IPS-20b (cell line): ENCODE data around the gene RBM24.
"Not testable (repeated sequence)": the region's sequence is repeated elsewhere in the genome, so short reads cannot be mapped to it uniquely, and the experiment has no call there.

Experiments
- H3K27ac ChIP-seq: one replicate; pipeline ENCODE4 v1.5.1; 2013; ENCODE audit warnings: low read length
- H3K27me3 ChIP-seq: 2 replicates; pipeline ENCODE4 v1.6.1; 2013; ENCODE audit warnings: mild to moderate bottlenecking, low read length, inconsistent platforms; ENCODE audit not compliant: insufficient read depth
- H3K36me3 ChIP-seq: 2 replicates; pipeline ENCODE4 v1.6.1; 2013; ENCODE audit warnings: low read depth, mild to moderate bottlenecking, inconsistent platforms, low read length, moderate library complexity; ENCODE audit not compliant: insufficient read depth
- H3K4me1 ChIP-seq: 2 replicates; pipeline ENCODE4 v1.6.1; 2013; ENCODE audit warnings: mild to moderate bottlenecking, control low read depth, inconsistent platforms, low read length, moderate library complexity; ENCODE audit not compliant: insufficient read depth
- H3K4me3 ChIP-seq: 2 replicates; pipeline ENCODE4 v1.5.1; 2013; ENCODE audit warnings: mild to moderate bottlenecking, low read length, inconsistent platforms
- H3K9ac ChIP-seq: 2 replicates; pipeline ENCODE4 v1.6.1; 2013; ENCODE audit warnings: low read depth, mild to moderate bottlenecking, inconsistent platforms, low read length, moderate library complexity
- H3K9me3 ChIP-seq: 2 replicates; pipeline ENCODE4 v1.6.1; 2013; ENCODE audit warnings: mild to moderate bottlenecking, low read depth, low read length, inconsistent platforms; ENCODE audit not compliant: insufficient read depth

The RBM24 gene

DNA sequence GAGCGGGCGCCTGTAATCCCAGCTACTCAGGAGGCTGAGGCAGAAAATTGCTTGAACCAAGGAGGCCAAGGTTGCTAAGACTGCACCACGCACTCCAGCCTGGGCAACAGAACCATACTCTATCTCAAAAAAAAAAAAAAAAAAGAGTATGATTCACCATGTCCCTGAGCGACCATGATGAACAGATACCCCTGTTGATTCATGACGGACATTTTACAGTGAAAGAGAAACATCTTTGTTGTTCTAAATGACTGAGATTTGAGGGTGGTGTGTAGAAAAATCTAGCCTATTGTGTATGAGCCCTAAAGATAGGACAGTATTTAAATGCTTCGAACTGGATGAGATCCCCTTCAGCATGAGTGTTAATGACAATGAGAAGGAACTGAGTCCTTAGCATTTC lies 32.8 kb downstream of the RBM24 start:
- Histone ChIP-seq H3K4me1 (no peaks in the 10 kb centered on the region), H3K9me3 (no peaks in the 10 kb centered on the region), H3K27ac (no peak overlapping the region), H3K27me3 (no peaks in the 10 kb centered on the region), H3K9ac (no peak overlapping the region), H3K36me3 (no peaks in the 10 kb centered on the region), H3K4me3 (no peak overlapping the region)

DNA sequence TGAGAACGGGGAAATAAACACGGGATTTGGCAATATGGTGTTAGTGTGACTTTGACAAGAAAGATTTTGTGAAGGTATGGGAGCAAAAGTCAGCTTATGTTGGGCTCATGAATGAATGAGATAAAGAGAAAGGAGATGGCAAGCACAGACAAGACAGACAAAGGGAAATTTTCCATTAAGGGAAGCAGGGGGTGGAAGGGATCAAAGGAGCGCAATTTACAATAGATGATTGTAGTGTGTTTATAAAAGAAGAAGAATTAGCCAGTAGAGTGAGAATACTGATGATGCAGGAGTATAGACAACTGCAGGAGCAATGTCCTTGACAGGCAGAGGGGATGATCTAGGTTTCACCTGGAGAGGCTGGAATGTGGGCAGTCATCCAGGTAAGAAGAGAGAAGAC lies 34.1 kb downstream of the RBM24 start:
- no peak overlapping the region for H3K27ac ChIP-seq
- H3K4me3 ChIP-seq = no peak overlapping the region
- H3K27me3 ChIP-seq = no peaks in the 10 kb centered on the region
- H3K36me3 ChIP-seq = no peaks in the 10 kb centered on the region
- H3K9ac ChIP-seq = no peak overlapping the region
- no peaks in the 10 kb centered on the region for H3K9me3 ChIP-seq
- H3K4me1 ChIP-seq = no peaks in the 10 kb centered on the region

DNA sequence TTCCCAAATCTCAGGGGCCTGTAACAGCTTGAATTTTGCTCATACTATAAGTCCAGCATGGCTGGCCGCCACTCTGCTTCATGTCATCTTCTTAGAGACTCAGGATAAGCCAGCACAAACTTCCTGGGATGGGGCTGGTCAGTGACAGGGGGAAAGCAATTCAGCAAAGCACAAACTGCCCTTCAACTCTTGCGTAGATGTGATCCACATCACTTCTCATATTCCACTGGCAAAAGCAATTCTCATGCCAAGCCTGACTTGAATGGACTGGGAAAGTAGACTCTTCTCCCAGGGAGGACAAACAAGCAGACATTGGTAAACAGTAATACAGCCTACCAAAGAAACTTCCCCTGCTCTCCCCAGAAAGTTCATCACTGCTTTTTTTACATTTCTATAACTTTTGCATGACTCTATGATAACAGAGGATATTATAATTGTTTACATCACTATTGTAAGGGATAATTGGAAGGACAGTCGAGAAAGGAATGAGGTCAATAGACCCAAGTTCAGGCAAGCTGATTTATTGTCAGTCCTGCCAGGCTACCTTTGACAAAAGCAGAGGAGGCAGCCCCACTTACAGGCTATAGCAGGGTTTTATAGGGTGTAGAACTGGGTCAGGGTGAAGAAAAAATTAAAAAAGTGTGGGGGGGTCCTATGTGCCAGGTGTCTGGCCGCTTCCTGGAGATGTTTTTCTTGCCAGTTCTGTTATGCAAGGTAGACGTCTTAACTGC lies 37.4 kb downstream of the RBM24 start:
- H3K36me3 ChIP-seq = no peaks in the 10 kb centered on the region
- no peak overlapping the region for H3K4me3 ChIP-seq
- H3K4me1 ChIP-seq = no peaks in the 10 kb centered on the region
- no peaks in the 10 kb centered on the region for H3K9me3 ChIP-seq
- H3K27ac ChIP-seq = no peak overlapping the region
- no peak overlapping the region for H3K9ac ChIP-seq
- no peaks in the 10 kb centered on the region for H3K27me3 ChIP-seq

DNA sequence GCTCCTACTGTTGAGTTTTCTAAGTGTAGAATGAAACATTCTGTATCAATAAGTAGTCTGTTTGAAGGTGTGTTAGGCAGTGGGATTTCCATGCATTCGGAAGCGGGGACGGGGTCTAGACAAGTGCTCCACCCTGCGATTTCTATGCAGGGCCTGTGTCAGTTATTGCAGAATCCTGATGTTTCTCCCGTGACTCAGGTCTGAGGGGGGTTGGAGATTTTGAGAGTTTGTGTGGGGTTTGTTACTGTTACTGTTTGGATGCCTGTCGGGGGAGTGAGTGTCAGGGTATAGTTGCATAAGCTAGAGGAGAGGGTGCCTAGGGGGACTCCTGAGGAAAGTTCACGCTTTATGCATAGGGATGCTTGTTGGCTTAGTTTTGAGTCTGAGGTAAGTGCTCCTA lies 39.1 kb downstream of the RBM24 start:
- H3K4me3 ChIP-seq, H3K4me1 ChIP-seq, H3K27me3 ChIP-seq, H3K9ac ChIP-seq, H3K27ac ChIP-seq, H3K9me3 ChIP-seq, H3K36me3 ChIP-seq: not testable (repeated sequence)

DNA sequence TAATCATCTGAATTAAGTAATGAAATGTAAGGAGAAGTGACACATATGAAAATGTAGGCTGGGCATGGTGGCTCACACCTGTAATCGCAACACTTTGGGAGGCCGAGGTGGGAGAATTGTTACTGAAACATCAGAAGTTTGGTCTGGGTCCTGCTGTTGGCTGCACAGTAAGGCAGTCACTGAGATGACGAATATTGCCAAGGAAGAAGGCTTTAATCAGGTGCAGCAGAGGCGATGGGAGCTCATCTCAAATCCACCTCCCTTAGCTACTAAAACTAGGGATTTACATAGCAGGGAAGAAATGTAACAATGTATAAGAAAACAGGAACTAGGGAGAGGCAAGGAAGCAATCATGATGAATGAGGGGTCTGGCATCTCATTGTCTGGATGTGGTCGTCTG lies 50.1 kb downstream of the RBM24 start:
- no peaks in the 10 kb centered on the region for H3K27me3 ChIP-seq
- H3K4me3 ChIP-seq = no peak overlapping the region
- H3K27ac ChIP-seq = no peak overlapping the region
- no peaks in the 10 kb centered on the region for H3K36me3 ChIP-seq
- no peaks in the 10 kb centered on the region for H3K4me1 ChIP-seq
- peaks cover 5% of the 10 kb centered on the region for H3K9me3 ChIP-seq
- no peak overlapping the region for H3K9ac ChIP-seq

DNA sequence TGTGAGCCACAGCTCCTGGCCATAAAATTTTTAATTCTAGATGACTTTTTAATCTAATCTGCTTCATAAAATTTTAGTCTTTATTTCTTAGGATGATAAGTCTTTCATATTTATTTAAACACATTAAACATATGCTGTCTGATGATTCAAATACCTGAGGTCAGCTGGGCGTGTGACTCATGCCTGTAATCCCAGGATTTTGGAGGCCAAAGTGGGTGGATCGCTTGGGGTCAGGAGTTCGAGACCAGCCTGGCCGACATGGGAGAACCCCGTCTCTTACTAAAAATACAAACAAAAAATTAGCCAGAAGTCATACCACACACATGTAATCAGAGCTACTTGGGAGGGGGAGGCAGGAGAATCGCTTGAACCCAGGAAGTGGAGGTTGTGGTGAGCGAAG lies 53.1 kb downstream of the RBM24 start:
- H3K4me1 ChIP-seq = no peaks in the 10 kb centered on the region
- H3K27me3 ChIP-seq = no peaks in the 10 kb centered on the region
- no peak overlapping the region for H3K9ac ChIP-seq
- H3K27ac ChIP-seq = no peak overlapping the region
- peaks cover 5% of the 10 kb centered on the region for H3K9me3 ChIP-seq
- H3K36me3 ChIP-seq = no peaks in the 10 kb centered on the region
- no peak overlapping the region for H3K4me3 ChIP-seq

DNA sequence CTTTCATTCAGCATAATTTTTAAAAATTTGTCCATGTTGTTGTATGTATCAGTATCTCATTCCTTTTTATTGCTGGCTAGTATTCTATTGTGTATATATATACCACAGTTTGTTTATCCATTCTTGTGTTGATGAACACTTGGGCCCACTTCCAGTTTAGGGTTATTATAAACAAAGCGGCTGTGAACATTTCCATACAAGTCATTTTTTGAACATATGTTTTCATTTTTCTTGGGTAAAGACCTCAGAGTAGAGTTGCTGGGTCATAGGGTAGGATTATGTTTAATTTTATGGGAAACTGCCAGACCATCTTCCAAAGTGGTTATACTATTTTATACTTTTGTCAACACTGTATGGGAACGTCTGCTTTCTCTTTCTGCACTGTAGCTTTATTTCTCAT lies 55.3 kb downstream of the RBM24 start:
- peaks cover 2% of the 10 kb centered on the region for H3K9me3 ChIP-seq
- no peaks in the 10 kb centered on the region for H3K4me1 ChIP-seq
- no peak overlapping the region for H3K4me3 ChIP-seq
- H3K36me3 ChIP-seq = no peaks in the 10 kb centered on the region
- H3K27me3 ChIP-seq = no peaks in the 10 kb centered on the region
- H3K27ac ChIP-seq = no peak overlapping the region
- H3K9ac ChIP-seq = no peak overlapping the region

DNA sequence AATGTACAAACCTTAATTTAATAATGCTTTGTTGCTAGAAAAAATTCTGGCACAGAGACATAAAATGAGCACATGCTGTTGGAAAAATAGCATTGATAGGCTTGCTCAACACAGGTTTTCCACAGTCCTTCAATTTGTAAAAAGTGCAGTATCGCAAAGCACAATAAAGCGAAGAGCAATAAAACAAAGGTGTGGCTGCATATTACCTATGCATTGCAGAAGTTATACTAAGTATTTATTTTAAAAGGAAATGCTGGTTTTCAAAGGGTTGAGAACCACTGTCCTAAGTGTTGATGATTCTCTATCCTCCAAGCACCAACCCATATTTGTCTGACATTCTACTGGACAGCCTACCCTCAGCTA lies 58.1 kb downstream of the RBM24 start:
- H3K9me3 ChIP-seq = peaks cover 5% of the 10 kb centered on the region; the same call in 1 of the 2 replicates
- no peak overlapping the region for H3K4me3 ChIP-seq
- no peaks in the 10 kb centered on the region for H3K27me3 ChIP-seq

DNA sequence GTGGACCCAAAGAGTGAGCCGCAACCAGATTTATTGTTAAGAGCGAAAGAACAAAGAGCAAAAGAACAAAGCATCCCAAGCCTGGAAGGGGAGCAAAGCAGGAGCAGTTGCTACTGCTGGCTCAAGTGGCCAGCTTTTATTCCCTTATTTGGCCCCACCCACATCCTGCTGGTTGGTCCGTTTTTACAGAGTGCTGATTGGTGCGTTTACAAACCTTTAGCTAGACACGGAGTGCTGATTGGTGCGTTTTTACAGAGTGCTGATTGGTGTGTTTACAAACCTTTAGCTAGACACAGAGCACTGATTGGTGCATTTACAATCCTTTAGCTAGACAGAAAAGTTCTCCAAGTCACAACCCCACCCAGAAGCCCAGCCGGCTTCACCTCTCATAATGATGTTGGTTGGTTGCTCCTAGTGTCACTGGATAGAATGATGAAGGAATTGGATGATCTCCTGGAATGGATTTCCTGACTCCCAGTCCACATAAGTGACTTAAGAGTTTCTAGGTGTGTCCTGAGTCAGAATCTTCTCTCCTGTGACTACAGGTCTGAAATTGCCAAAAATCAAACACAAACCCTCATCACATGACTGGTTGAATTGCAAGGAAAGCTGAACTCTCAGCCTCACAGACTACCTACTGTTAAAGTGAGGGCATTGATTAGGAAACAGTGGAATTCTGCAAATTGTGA lies 60.1 kb downstream of the RBM24 start:
- H3K9me3 ChIP-seq = peaks cover 5% of the 10 kb centered on the region; the same call in 1 of the 2 replicates
- no peaks in the 10 kb centered on the region for H3K36me3 ChIP-seq
- H3K4me3 ChIP-seq = no peak overlapping the region
- no peak overlapping the region for H3K27ac ChIP-seq
- no peak overlapping the region for H3K9ac ChIP-seq
- no peaks in the 10 kb centered on the region for H3K27me3 ChIP-seq
- no peaks in the 10 kb centered on the region for H3K4me1 ChIP-seq

More for the DNA sequence above, 58.1 kb downstream of the RBM24 start:
- no peak overlapping the region for H3K27ac ChIP-seq
- no peak overlapping the region for H3K9ac ChIP-seq
- no peaks in the 10 kb centered on the region for H3K36me3 ChIP-seq
- H3K4me1 ChIP-seq = no peaks in the 10 kb centered on the region

DNA sequence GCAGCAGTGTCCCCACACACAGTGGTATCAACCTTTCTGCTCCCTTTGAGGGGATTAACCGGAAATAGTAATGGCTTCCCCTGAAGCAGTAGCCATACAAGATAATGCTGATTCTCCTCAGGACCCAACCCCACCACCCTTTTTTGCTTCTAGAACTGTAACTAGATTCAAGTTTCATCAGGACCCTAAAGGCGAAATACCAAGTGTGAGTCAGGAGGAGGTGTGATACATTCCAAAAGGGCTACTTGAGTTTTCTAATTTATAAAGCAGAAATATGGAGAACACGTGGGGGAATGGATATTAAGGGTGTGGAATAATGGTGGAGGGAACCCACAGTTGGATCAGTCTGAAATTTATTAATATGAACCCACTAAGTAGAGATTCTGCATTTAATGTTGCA lies 60.7 kb downstream of the RBM24 start:
- Histone ChIP-seq H3K4me1 (no peaks in the 10 kb centered on the region), H3K36me3 (no peaks in the 10 kb centered on the region), H3K9ac (no peak overlapping the region), H3K4me3 (no peak overlapping the region), H3K27me3 (no peaks in the 10 kb centered on the region), H3K27ac (no peak overlapping the region), H3K9me3 (peaks cover 5% of the 10 kb centered on the region; the same call in 1 of the 2 replicates)

DNA sequence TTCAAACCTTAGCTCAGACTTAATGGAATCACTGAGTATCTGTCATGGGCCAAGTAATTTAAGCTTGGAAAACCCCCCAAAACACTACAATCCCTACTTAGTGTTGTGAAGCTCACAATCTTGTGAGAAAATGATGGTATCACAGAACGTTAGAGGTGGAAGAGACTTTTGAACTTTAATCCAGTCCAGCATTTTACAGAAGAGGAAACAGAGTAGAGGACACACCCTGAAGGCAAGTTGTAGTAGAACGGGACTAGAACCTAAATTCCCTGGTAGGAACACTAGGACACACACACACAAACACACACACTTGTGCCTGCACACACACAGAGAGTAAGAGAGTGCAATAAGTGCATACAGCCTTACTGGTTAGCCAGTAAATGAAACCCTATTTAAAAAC lies 62.1 kb downstream of the RBM24 start:
- Histone ChIP-seq H3K9ac (no peak overlapping the region), H3K9me3 (peaks cover 5% of the 10 kb centered on the region; the same call in 1 of the 2 replicates), H3K4me1 (no peaks in the 10 kb centered on the region), H3K4me3 (no peak overlapping the region), H3K27me3 (no peaks in the 10 kb centered on the region), H3K27ac (no peak overlapping the region), H3K36me3 (no peaks in the 10 kb centered on the region)
